MM.1S (cell line): ENCODE measurements around the gene ARHGAP25.

Experiments
- DNase-seq: peaks from one replicate; pipeline ENCODE4 v3.0.0-alpha.2; 2015
- H2AFZ ChIP-seq: fragments of 300-600 bp; sonication (generic); 2 replicates; pipeline ENCODE4 v1.6.0; 2016; ENCODE audit warnings: antibody characterized with exemption, low read length
- H3F3A ChIP-seq: fragments of 300-600 bp; sonication (generic); 2 replicates; pipeline ENCODE4 v1.6.1; 2016; ENCODE audit warnings: mild to moderate bottlenecking, antibody characterized with exemption, low read length, moderate library complexity, mixed read lengths; ENCODE audit not compliant: insufficient read depth
- H3K27ac ChIP-seq: fragments of 300-600 bp; sonication (generic); 2 replicates; pipeline ENCODE4 v1.5.1; 2016; ENCODE audit warnings: mild to moderate bottlenecking, low read length
- H3K27me3 ChIP-seq: fragments of 300-600 bp; sonication (generic); replicated peaks from 2 replicates; pipeline ENCODE4 v1.6.0; 2016; ENCODE audit warnings: low read length; ENCODE audit not compliant: insufficient read depth
- H3K36me3 ChIP-seq: fragments of 300-600 bp; sonication (generic); replicated peaks from 2 replicates; pipeline ENCODE4 v1.6.1; 2016; ENCODE audit warnings: mild to moderate bottlenecking, low read length, mixed read lengths; ENCODE audit not compliant: insufficient read depth
- H3K4me1 ChIP-seq: fragments of 300-600 bp; sonication (generic); 2 replicates; pipeline ENCODE4 v1.6.1; 2016; ENCODE audit warnings: low read length, mixed read lengths
- H3K4me2 ChIP-seq: fragments of 300-600 bp; sonication (generic); 2 replicates; pipeline ENCODE4 v1.6.0; 2016; ENCODE audit warnings: low read depth, low read length
- H3K4me3 ChIP-seq: fragments of 300-600 bp; sonication (generic); 2 replicates; pipeline ENCODE4 v1.5.1; 2016; ENCODE audit warnings: low read length, mixed read lengths
- H3K79me2 ChIP-seq: fragments of 300-600 bp; sonication (generic); 2 replicates; pipeline ENCODE4 v1.6.1; 2016; ENCODE audit warnings: mixed run types, low read length, mixed read lengths
- H3K9ac ChIP-seq: fragments of 300-600 bp; sonication (generic); 2 replicates; pipeline ENCODE4 v1.6.1; 2016; ENCODE audit warnings: low read length, mixed read lengths
- H3K9me2 ChIP-seq: fragments of 300-600 bp; sonication (generic); replicated peaks from 2 replicates; pipeline ENCODE4 v1.6.1; 2016; ENCODE audit warnings: mild to moderate bottlenecking, low read length, mixed read lengths; ENCODE audit not compliant: insufficient read depth
- H3K9me3 ChIP-seq: fragments of 300-600 bp; sonication (generic); replicated peaks from 2 replicates; pipeline ENCODE4 v1.6.1; 2016; ENCODE audit warnings: mild to moderate bottlenecking, low read length, mixed read lengths; ENCODE audit not compliant: insufficient read depth
- H4K20me1 ChIP-seq: fragments of 300-600 bp; sonication (generic); 2 replicates; pipeline ENCODE4 v1.6.1; 2016; ENCODE audit warnings: mild to moderate bottlenecking, low read length, moderate library complexity, mixed read lengths; ENCODE audit not compliant: insufficient read depth
- EZH2 ChIP-seq: fragments of 300-600 bp; sonication (generic); optimal IDR thresholded peaks from 2 replicates; pipeline ENCODE3; 2017; ENCODE audit warnings: low read depth, mild to moderate bottlenecking, antibody characterized with exemption, low read length, mixed read lengths
- EZH2phosphoT487 ChIP-seq: fragments of 300-600 bp; sonication (generic); IDR thresholded peaks from 2 replicates; pipeline ENCODE4 v1.6.1; 2018; ENCODE audit warnings: antibody characterized with exemption, low read length
- TF ChIP-seq, protein P1 (sequence below): fragments of 300-600 bp; sonication (generic); IDR thresholded peaks from 2 replicates; pipeline ENCODE4 v1.5.1; 2016; ENCODE audit warnings: antibody characterized with exemption, low read length, mixed read lengths

Gene ARHGAP25

DNA sequence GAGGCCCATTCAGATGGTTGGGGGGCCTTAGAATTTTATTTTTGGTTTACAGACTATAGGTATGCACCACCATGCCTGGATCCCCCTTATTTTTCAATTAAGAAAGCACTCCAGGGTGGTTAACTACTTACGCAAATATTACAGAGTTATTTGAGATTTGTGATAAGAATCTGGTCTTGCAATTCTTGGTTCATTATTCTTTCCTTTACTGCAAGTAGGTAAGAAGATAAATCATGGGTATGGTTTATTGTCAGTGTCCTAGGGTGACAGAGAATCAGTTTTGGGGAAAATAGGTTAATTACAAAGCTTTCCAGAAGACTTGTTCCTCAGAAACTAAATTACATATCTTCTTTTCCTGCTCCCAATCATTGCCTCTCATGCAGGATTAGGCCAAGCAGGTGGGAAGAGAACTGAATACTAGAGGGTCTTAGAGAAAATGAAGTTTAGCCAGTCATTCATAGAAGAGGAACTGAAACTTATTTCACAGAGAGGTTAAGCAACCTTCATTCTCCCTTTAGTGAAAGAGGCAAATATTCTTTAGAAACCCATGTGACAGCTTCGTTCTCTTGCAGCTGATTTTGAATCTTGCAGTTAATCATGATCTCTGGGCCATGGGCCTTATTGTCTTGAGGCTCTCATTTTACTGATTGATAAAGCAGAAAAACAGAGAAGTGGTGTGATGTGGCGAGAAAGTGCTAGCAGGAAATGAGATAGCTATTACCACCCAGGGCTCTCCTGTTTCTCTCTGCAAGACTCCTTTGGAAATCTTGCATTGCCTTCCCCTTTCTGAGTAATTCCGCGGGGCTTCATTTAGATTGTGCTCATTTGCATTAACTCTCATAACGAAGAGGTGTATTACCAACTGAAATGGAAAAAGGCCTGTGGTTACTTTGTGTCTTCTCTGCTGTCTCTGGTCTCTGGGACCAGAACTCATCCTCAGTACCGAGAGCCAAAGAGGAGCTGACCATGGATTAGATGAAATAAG, 44.8 kb upstream of the ARHGAP25 start:
- H2AFZ ChIP-seq: peak overlapping the region; percentile 32
- H3K27ac ChIP-seq: peak overlapping the region; percentile 71; the same call in 1 of the 2 replicates
- peak overlapping the region; percentile 39 for H3K4me2 ChIP-seq
- DNase-seq: peak; percentile 75
- TF ChIP-seq EZH2phosphoT487 (no peak), EZH2 (no peak)
- TF ChIP-seq, protein P1, sequence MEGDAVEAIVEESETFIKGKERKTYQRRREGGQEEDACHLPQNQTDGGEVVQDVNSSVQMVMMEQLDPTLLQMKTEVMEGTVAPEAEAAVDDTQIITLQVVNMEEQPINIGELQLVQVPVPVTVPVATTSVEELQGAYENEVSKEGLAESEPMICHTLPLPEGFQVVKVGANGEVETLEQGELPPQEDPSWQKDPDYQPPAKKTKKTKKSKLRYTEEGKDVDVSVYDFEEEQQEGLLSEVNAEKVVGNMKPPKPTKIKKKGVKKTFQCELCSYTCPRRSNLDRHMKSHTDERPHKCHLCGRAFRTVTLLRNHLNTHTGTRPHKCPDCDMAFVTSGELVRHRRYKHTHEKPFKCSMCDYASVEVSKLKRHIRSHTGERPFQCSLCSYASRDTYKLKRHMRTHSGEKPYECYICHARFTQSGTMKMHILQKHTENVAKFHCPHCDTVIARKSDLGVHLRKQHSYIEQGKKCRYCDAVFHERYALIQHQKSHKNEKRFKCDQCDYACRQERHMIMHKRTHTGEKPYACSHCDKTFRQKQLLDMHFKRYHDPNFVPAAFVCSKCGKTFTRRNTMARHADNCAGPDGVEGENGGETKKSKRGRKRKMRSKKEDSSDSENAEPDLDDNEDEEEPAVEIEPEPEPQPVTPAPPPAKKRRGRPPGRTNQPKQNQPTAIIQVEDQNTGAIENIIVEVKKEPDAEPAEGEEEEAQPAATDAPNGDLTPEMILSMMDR: no peak
- H3K9me2 ChIP-seq: 0 out of 2 replicates have a peak, but pooled peaks cover 4% of the 10 kb centered on the region
- no peak overlapping the region; the same call in 1 of the 2 replicates for H3K4me3 ChIP-seq
- no peaks in the 10 kb centered on the region for H3K79me2 ChIP-seq
- peaks cover 27% of the 10 kb centered on the region for H3K4me1 ChIP-seq
- H3F3A ChIP-seq: peaks cover 20% of the 10 kb centered on the region
- no peaks in the 10 kb centered on the region for H4K20me1 ChIP-seq
- H3K9me3 ChIP-seq: no peaks in the 10 kb centered on the region
- no peak overlapping the region; the same call in 1 of the 2 replicates for H3K9ac ChIP-seq
- no peaks in the 10 kb centered on the region for H3K36me3 ChIP-seq
- no peaks in the 10 kb centered on the region for H3K27me3 ChIP-seq

GRCh38 chr2:68690851-68691250, 43.8 kb upstream of the ARHGAP25 start:
- H3K36me3 ChIP-seq: no peaks in the 10 kb centered on the region
- TF ChIP-seq EZH2 (no peak), EZH2phosphoT487 (no peak)
- TF ChIP-seq, protein P1: no peak
- H3K4me2 ChIP-seq: peak overlapping the region; percentile 39; the same call in 1 of the 2 replicates
- peaks cover 20% of the 10 kb centered on the region for H3F3A ChIP-seq
- no peaks in the 10 kb centered on the region for H4K20me1 ChIP-seq
- peak overlapping the region; percentile 71; the same call in 1 of the 2 replicates for H3K27ac ChIP-seq
- H3K9me2 ChIP-seq: 0 out of 2 replicates have a peak, but pooled peaks cover 4% of the 10 kb centered on the region
- DNase-seq: no peak
- no peak overlapping the region for H3K9ac ChIP-seq
- no peaks in the 10 kb centered on the region for H3K27me3 ChIP-seq
- peak overlapping the region; percentile 32 for H2AFZ ChIP-seq
- H3K9me3 ChIP-seq: no peaks in the 10 kb centered on the region
- H3K4me3 ChIP-seq: no peak overlapping the region
- peaks cover 27% of the 10 kb centered on the region for H3K4me1 ChIP-seq
- no peaks in the 10 kb centered on the region for H3K79me2 ChIP-seq

- Histone ChIP-seq H3K27ac (no peak overlapping the region), H3K4me2 (no peak overlapping the region), H3K4me1 (peaks cover 27% of the 10 kb centered on the region)
These were observed 42.1 kb upstream of the ARHGAP25 start for GRCh38 chr2:68692511-68692910.

More at GRCh38 chr2:68692511-68692910, 42.1 kb upstream of the ARHGAP25 start:
- DNase-seq: no peak
- no peak for TF ChIP-seq EZH2phosphoT487
- TF ChIP-seq, protein P1: no peak
- TF ChIP-seq EZH2: no peak
- Histone ChIP-seq H3F3A (peaks cover 20% of the 10 kb centered on the region), H3K4me3 (no peak overlapping the region), H2AFZ (no peak overlapping the region), H3K9me3 (no peaks in the 10 kb centered on the region), H3K36me3 (no peaks in the 10 kb centered on the region), H3K27me3 (no peaks in the 10 kb centered on the region), H4K20me1 (no peaks in the 10 kb centered on the region), H3K79me2 (no peaks in the 10 kb centered on the region), H3K9me2 (0 out of 2 replicates have a peak, but pooled peaks cover 4% of the 10 kb centered on the region), H3K9ac (no peak overlapping the region)
